Iris pigment epithelial cell (primary cell): Measurements from ENCODE around the gene PDCD4.

Experiments used
- DNase-seq: peaks from one replicate; pipeline ENCODE4 v3.0.0-alpha.2; 2011; ENCODE audit warnings: low read depth

PDCD4 gene

GRCh38 chr10:110842326-110842904, 29.3 kb upstream of the PDCD4 start:
- no peak for DNase-seq

DNA sequence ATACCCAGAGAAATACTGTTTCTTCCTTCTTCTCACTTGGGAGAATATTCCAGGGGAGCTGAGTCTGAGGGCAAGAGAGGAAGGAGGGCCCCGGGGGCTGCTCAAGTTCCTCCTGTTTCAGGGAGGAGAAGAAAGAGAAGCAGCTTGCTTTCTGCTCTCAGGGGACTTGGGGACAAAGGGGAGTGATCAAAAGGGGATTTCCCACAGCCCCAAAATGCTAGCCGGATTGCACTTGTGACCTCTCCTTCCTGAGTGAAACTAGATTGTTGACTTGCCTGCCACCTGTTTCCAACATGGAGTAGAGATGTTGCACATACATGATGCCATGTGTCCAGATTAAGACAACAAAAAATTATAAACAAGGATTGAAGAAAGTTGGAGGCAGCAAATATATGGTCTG, 28.7 kb upstream of the PDCD4 start:
- DNase-seq = no peak

GRCh38 chr10:110843796-110844616, 27.7 kb upstream of the PDCD4 start:
- DNase-seq = no peak

DNA sequence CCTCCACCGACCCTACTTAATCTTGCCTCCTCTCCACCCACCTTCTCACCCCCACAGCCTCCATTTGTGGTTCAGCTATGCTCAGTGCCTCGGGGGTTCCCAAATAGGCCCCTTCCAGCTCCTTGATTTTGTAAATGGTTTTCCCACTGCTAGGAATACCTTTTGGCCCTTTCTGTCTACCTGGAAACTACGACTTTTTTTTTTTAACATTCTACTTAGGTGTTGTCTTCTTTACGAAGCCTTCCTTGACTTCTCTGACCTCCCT, 27.2 kb upstream of the PDCD4 start:
- no peak for DNase-seq

DNA sequence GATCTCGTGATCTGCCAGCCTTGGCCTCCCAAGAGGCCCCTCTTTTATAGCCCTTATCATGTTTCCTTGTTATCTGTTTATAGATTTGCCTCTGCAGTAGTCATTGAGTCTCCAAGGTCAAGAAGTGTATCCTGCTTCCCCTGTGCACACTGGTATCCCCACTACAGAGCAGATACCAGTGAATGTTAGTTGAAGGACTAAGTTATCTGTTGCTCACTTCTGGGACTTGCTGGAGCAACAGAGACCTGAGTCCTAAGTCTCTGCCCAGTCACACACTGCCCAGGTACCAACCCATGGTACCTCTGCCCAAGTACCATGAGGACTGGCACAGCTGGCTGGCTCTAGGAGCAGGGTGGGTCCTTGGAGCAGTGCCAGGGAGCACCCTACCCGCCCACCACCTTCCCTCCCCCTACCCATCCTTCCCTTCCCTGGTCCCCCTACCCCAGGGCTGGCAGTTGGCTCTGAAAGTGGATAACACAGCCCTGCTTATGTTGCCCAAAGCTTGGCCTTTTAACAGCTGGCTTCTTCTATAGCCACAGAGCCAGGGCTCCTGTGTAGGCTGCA, 26.5 kb upstream of the PDCD4 start:
- DNase-seq = no peak

- no peak for DNase-seq
Measured at GRCh38 chr10:110845756-110846620, 25.7 kb upstream of the PDCD4 start.

- no peak for DNase-seq
Measured at GRCh38 chr10:110847374-110847773, 24.4 kb upstream of the PDCD4 start.

DNA sequence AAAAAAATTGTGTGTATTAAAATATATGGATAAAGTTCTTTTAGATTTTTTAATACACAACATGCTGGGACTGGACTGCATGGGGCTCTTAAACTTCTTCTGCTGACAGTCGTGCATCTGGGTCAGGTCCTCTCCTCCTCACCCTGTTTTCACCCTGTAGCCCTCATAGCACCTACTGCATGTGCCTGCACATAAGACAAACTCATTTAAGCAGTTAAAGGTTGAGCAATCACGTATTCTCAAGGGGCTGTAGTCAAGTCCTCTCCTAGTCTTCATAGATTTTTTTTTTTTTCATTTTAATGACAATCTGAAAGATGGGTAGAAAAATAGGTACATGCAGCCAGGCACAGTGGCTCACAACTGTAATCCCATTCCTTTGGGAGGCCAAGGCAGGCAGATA, 23.6 kb upstream of the PDCD4 start:
- no peak for DNase-seq

GRCh38 chr10:110850099-110850498, 21.6 kb upstream of the PDCD4 start:
- DNase-seq = no peak

- no peak for DNase-seq
Measured at GRCh38 chr10:110851020-110851612, 20.6 kb upstream of the PDCD4 start.

DNA sequence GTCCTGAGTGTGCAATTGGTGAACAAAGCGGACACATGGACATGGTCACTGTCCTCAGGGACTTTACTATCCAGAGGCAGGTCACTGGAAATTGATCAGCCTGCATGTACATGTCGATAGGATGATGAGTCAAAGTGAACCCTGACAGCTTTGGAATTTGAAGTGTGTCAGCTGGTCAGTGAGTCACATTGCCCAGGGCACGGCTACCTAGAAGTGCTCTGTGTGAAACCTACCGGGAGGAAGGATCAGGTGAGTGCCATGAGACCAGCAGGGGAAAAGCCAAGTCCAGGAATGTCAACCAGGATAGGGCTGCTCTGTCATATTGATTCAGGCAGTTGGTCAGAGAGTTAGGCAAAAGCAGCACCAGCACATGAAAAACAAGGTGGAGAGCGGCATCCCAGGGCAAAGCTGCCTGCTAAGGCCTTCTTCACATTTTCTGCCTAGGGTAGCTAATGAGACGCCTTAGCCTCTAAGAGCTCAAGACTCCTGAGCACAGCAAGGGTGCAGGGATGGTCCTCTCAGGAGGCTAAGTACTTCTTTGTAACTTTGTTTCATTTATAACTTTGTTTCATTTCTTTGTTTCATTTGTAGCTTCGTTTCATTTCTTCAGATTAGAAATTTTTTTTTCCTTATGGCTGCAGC, 19.4 kb upstream of the PDCD4 start:
- DNase-seq = peak; percentile 45

GRCh38 chr10:110852947-110853346, 18.8 kb upstream of the PDCD4 start:
- no peak for DNase-seq

DNA sequence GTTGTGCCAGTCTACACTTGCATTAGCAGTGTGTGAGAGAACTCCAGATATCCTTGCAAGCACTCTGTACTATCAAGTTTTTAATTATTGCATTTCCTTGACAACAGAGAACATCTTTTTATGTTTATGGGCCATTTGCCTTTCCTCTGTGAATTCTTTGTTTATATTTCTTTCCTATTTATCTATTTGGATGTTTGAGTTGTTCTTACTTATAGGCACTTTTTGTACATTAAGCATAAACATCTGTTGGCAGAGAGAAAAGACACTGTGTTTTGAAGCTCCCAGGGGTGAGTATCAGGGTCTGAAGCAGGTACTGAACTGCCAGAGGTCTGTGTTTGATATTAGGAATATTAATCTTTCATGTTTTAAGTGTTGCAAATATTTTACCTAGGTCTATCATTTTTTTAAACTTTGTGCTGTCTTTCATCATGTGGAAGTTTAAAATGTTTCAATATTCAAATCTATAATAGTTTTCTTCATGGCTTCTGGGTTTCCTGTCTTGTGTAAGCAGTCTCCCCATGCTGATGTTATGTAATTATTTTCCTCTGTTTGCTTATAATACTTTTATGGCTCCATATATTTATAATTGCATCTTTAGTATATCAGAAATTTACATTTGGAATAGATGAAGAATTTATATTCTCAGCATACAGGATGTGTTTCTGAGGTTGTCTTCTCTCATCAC, 17.7 kb upstream of the PDCD4 start:
- DNase-seq = no peak

DNA sequence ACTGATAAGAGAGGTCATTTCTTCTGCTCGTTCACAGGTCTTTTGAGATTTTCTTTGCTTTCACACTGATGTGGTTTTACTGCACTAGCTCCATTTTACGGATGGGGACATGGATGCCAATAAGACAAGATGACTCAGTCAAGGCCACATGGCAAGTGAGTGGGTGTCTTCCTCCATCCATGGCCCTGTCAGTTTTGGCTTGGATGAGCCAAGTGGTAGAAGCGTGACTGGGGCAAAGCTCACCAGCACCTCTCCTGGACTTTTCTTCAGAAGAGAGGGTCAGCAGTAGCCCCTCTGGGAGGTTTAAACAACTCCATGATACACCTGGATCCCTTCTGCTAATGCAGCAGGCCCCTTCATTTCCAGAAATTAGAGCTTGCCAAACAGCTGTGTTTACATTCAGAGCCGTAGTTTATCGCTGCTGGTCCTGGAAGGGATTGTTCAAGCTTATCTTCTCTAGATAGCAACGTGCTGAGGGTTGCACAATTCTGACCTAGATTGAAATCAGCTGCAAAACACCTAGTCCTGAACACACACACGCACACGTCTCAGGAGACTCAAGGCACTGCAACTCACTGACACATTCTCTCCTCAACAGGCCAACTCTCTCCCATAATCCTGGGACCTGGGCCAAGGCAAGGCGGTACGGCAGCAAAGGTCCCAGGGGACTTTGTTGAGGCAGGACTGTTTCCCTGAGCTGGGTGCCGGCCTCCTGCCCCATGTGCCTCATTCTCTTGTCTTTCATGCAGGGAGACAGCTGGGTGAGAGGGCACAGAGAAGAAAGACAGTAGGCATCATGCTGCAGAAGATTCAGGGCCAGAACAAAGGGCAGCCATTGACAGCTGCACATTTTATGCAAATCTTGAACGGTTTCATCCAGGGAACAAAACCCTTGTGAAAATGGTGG, 14.2 kb upstream of the PDCD4 start:
- peak; percentile 87 for DNase-seq

DNA sequence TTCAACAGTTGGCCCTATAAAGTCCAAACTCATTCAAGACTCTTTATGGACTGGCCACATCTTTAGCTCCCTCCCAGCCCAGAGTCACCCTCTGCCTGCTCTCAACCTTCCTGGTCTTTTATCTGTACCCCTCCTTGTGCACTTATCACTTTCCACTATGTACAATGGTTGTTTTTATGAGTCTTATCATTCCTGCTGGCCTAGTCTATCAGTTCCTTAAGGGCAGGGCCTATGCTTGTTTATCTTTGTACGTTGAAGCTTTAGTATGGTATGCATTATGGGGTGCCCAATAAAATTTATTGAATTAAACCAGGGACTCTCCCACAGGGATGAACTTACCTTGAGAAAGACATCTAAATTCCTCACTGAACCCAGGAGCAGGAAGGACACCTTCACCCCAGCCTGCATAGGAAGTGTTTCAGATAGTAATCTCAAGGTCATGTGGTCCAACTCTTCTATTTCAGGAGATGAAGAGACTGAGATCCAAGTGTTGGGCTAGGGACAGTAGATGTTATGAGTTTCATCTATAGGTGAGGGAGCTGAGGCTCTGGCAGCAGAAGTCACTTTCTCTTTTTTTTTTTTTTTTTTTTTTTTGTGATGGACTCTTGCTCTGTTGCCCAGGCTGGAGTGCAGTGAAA, 13.3 kb upstream of the PDCD4 start:
- no peak for DNase-seq

DNA sequence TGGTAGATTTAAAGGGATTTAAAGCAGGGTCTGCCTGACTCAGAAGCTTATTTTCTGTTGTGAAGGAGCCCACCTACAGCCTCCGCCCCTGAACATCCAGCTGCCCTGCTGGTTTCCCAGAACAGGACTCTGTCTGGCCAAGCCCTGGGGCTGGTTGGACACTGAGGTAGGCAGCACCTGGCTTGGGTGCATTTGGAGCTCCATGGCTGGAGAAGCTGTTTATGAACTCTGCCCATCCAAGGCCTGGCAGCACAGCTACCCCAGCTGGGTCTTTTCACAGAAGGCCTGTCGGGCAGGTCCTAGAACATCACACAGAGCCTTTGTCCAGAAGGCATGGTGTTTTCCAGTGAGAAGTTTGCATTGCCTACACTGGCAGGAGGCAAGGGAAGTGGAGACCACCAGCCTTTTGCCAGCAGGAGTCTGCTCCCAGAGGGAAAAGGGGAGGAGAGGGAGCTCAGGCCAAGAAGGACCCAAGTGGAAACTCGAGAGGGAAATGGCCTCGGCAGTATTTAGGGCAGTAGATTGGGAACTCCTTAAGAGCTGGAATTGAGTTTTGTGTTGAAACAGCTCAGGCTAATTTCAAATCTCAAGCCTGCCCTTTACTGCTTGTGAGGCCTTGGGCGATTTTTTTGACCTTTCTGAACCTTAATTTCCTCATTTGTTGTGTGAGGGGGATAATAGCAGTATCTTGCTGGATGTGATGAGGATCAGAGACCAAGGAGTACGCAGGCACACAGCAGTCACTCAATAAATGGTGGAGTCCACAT, 12.3 kb upstream of the PDCD4 start:
- no peak for DNase-seq

- DNase-seq = peak; percentile 91
Measured at GRCh38 chr10:110859973-110860376, 11.8 kb upstream of the PDCD4 start.

DNA sequence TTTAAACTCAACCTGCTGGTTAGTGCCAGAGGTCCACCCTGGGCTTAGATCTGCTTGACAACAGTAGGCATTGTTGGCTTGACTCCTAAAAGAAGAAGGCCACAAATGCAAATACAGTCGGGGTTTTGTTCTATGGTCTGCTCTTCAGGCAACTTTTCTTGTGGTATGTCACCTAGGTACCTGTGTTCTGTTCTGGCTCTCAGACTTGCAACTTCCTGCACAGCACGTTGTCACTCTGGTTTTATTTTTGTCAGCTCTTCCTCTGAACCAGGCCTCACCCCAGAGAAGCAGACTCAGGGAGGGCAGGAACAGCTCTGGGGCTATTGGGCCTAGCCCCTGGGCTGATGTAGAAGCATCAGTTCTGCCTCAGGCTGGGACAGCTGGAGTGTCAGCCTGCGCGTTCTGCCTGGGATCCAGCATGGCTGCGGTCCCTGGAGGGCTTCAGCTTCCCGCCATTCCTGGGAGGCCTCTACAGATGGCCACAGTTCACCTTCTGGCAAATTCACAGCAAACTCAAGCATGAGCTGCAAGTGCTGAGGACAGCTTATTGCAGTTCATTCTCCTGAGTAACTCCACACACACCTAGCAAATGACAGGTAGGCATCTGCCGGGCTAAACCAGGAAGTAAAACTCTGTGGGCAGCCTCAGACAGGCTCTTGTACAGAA, 11.0 kb upstream of the PDCD4 start:
- no peak for DNase-seq
